Measurements from ENCODE around the gene NSF.
"Not testable (repeated sequence)": the region's sequence is repeated elsewhere in the genome, so short reads cannot be mapped to it uniquely, and the experiment has no call there.

Gene NSF

GRCh38 chr17:46773676-46774075 is 183.2 kb downstream of the NSF start:
- DNase-seq (ENCODE audit: low read depth in 3 of 3) = no peak

- no peak for DNase-seq (ENCODE audit: low read depth in 3 of 3)
Measured at GRCh38 chr17:46774108-46774737, 183.8 kb downstream of the NSF start.

DNA sequence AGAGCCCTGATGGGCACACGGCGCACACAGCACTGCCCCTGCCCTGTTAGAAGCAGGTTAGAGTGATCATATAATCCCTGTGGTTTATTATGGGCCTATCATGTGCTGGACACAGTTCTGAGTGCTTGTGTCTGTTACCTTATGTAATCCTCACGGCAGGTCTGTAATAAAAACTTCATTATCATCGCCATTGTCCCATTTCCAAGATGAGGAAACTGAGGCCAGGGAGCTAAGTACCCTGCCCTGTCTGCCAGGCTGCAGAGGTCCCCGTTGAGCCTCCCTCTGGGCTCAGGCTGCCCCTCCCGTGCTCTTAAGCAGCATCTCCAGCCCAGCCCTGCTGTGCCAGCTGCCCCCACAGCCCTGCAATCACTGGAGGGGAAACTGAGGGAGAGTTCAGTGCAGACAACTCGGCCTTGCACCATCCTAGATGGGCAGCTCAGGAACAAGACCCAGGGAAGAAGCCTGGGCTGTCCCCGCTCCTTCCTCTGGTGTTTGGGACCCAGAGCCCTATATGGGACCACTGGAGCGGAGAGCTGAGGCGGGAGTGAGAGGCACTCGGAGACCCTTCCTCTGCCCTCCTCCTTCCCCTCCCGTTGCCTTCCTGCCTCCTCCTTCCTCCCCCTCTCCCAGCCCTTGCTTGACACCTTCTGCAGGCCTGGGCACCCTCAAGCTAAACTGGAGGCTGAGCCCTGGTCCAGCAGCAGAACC is 186.0 kb downstream of the NSF start:
- DNase-seq (ENCODE audit: low read depth in 3 of 3) = no peak

GRCh38 chr17:46777943-46778915 is 187.8 kb downstream of the NSF start:
- no peak for DNase-seq (ENCODE audit: low read depth in 3 of 3)

DNA sequence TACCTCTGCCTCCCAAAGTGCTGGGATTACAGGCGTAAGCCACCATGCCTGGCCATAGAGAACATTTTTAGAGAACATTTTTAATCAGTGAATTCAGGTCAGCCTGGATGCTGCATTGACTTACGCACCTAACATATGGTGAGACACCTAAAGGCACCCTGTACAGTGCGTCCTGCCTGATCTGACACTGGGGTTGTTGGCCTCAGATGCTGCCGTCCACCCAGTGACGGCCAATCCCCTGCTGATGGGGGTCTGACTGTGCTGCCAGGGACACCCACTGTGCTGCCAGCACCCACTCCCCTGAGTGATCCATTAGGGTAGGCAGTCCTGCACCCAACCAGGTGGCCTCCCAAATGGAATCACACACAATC is 189.5 kb downstream of the NSF start:
- no peak for DNase-seq (ENCODE audit: low read depth in 3 of 3)

DNA sequence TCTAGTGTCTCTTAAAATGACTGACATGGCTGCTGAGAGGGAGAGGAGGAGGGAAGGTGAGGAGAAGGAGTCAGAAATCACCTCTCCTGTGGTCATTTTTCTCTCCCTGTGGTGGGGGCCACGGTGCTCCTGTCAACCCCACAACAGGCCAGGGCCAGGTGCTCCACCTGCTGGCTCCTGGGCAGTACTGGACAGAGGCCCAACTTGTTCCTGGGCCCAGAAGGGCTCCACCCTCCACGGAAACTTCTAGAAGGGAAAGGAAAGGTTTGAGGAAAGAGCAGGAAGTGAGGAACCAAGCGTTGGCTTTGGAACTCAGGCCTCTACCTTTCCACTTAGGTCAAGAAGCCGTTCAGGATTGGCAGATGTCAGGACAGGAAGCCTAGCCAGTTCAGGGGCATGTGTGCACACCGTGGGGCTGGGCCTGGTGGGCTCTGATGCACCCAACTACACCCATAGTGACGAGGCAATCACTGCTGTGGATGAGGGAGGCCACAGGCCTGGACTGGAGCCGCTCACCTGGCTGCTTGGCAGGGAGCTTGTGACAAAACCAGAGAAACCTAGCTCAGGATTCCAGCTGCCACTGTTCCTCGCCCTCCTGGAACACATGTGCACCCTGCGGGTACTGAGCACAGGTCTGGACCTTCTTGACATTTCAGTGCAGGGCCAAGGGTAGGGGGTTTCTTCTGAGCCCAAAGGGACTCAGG is 191.9 kb downstream of the NSF start:
- DNase-seq (ENCODE audit: low read depth in 3 of 3) = no peak

DNA sequence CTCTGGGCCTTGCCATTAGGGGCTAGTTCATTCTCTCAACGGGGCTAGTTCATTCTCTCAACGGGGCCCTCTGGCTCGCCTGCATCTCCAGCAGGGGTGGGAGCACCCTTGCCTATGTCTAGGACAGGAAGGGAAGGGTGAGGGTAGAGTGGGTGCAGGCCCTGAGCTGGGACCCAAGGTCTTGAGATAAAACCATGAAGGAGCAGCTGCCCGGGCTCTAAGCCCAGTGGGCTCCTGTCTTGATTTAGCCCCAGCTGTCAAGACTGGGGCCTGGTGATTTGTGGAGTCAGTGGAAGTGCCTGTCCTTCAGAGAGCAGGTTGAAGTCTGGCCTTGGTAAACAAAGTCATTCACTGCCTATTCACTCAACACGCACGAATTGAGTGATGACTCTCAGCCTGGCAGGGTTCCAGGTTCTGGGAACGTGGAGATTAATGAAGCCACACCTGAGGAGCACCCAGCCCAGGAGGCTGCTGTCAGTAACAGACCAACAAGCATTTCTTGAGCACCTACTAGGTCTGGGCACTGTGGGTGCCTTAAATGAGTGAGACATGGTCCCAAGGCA is 192.6 kb downstream of the NSF start:
- no peak for DNase-seq (ENCODE audit: low read depth in 3 of 3)

GRCh38 chr17:46785696-46786095 is 195.2 kb downstream of the NSF start:
- no peak for DNase-seq (ENCODE audit: low read depth in 3 of 3)

DNA sequence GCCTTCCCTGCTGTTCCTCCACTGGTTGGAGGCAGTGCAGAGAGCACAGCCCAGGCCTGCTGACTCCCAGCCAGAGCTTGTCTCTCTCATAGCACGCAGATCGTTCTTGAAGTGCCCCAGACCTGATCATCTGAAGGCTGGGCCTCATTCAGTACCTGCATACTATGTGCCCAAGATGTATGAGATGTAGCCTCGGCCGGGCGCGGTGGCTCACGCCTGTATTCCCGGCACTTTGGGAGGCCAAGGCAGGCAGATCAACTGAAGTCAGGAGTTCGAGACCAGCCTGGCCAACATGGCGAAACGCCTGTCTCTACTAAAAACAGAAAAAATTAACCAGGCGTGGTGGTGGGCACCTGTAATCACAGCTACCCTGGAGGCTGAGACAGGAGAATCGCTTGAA is 197.0 kb downstream of the NSF start:
- no peak for DNase-seq (ENCODE audit: low read depth in 3 of 3)

- DNase-seq (ENCODE audit: low read depth in 3 of 3) = no peak
Measured at GRCh38 chr17:46788300-46788699, 197.8 kb downstream of the NSF start.

GRCh38 chr17:46788796-46789195 is 198.3 kb downstream of the NSF start:
- no peak for DNase-seq (ENCODE audit: low read depth in 3 of 3)

GRCh38 chr17:46789610-46790009 is 199.1 kb downstream of the NSF start:
- DNase-seq (ENCODE audit: low read depth in 3 of 3) = no peak

GRCh38 chr17:46790216-46790615 is 199.7 kb downstream of the NSF start:
- no peak for DNase-seq (ENCODE audit: low read depth in 3 of 3)

- no peak for DNase-seq (ENCODE audit: low read depth in 3 of 3)
Measured at GRCh38 chr17:46791531-46791930, 201.1 kb downstream of the NSF start.

- DNase-seq (ENCODE audit: low read depth in 3 of 3) = no peak
Measured at GRCh38 chr17:46792071-46792470, 201.6 kb downstream of the NSF start.

DNA sequence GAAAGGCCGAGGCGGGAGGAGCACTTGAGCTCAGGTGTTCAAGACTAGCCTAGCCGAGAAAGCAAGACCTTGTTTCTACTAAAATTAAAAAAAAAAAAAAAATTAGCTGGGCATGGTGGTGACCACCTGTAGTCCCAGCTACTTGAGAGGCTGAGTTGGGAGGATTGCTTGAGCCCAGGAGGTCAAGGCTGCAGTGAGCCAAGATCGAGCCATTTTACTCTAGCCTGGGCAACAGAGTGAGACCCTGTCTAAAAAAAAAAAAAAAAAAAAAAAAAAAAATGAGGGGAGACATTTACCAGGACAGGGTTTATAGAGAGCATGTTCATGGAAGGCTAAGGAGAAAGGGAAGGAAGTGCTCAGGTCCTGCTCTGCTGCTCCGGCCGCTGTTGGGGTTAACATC is 202.6 kb downstream of the NSF start:
- not testable (repeated sequence) for DNase-seq (ENCODE audit: low read depth in 3 of 3)

GRCh38 chr17:46793541-46793940 is 203.1 kb downstream of the NSF start:
- no peak for DNase-seq (ENCODE audit: low read depth in 3 of 3)

- no peak for DNase-seq (ENCODE audit: low read depth in 3 of 3)
Measured at GRCh38 chr17:46794318-46794717, 203.8 kb downstream of the NSF start.

DNA sequence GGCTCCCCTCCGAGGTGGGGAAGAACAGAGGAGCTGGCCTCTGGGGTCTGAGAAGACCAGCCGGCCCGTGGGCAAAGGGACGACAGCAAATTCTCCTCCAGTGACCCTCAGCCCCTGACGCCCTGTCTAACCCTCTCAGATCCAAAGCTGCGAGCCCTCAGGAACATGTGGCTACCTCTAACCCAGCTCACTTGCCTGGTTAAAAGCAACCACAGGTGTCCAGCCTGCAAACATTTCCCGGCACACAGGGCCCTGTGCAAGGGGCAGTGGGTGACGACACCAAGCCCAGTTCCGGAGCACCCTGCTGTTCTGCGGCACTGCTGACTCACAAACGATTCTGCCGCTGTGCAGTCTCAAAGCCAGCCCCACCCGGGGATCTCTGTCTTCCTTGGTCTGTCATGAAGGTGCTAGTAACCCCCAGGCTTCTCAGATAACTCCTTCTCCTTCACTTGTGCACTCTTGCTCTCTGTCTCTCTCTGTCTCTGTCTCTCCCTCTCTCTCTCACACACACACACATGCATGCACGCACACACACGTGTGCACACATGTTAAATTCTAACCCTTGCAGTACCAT is 205.0 kb downstream of the NSF start:
- no peak for DNase-seq (ENCODE audit: low read depth in 3 of 3)

- no peak for DNase-seq (ENCODE audit: low read depth in 3 of 3)
Measured at GRCh38 chr17:46796084-46796483, 205.6 kb downstream of the NSF start.

GRCh38 chr17:46796524-46796923 is 206.1 kb downstream of the NSF start:
- DNase-seq (ENCODE audit: low read depth in 3 of 3) = no peak
